OCI-LY3 (cell line): ENCODE results near the gene NXN.

ENCODE experiments used
- EZH2phosphoT487 ChIP-seq: fragments of 200-600 bp; shearing (Covaris generic); IDR thresholded peaks from 2 replicates; pipeline ENCODE4 v1.6.1; 2018; ENCODE audit warnings: antibody characterized with exemption, mixed run types, low read depth
- TF ChIP-seq, protein P1 (sequence below): fragments of 200-600, 300-600 bp; sonication (generic); IDR thresholded peaks from 2 replicates; pipeline ENCODE4 v1.5.1; 2014; ENCODE audit warnings: antibody characterized with exemption, low read length, low read depth

- TF ChIP-seq, protein P1, sequence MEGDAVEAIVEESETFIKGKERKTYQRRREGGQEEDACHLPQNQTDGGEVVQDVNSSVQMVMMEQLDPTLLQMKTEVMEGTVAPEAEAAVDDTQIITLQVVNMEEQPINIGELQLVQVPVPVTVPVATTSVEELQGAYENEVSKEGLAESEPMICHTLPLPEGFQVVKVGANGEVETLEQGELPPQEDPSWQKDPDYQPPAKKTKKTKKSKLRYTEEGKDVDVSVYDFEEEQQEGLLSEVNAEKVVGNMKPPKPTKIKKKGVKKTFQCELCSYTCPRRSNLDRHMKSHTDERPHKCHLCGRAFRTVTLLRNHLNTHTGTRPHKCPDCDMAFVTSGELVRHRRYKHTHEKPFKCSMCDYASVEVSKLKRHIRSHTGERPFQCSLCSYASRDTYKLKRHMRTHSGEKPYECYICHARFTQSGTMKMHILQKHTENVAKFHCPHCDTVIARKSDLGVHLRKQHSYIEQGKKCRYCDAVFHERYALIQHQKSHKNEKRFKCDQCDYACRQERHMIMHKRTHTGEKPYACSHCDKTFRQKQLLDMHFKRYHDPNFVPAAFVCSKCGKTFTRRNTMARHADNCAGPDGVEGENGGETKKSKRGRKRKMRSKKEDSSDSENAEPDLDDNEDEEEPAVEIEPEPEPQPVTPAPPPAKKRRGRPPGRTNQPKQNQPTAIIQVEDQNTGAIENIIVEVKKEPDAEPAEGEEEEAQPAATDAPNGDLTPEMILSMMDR: no peak
- TF ChIP-seq EZH2phosphoT487: no peak
Observed at GRCh38 chr17:1026599-1026975, 47.0 kb upstream of the NXN start.
